HEK293 (cell line): ENCODE data around the gene SSBP1.

Experiments
- CTCF ChIA-PET: fragments of 350-600 bp; formaldehyde crosslinking; extraction: SDS; loops from one replicate; lab custom pipeline; 2021; ENCODE audit warnings: antibody characterized with exemption; lab: Yijun Ruan, JAX
- POLR2A ChIA-PET: fragments of 300-600 bp; formaldehyde crosslinking; extraction: SDS; loops from one replicate; lab custom pipeline; 2020; ENCODE audit warnings: antibody characterized with exemption, inconsistent platforms; lab: Yijun Ruan, JAX
- H3K27ac ChIP-seq: fragments of 200-500 bp; sonication (Bioruptor generic); 2 replicates; pipeline ENCODE4 v1.5.1; 2014; ENCODE audit warnings: low read depth, low read length, control low read depth, inconsistent platforms; ENCODE audit errors: extremely low read depth
- H3K36me3 ChIP-seq, 2 experiments: fragments of 200-500 bp in 1 of 2; sonication (Bioruptor generic) in 1 of 2; 1 replicate in 1 of 2; 2 replicates in 1 of 2; pipeline ENCODE4 v1.5.1; 2014 to 2017; ENCODE audit warnings: inconsistent platforms in 2 of 2, low read length in 2 of 2; ENCODE audit not compliant: control insufficient read depth in 2 of 2, insufficient read depth in 1 of 2
- H3K4me1 ChIP-seq: fragments of 200-500 bp; sonication (Bioruptor generic); 2 replicates; pipeline ENCODE4 v1.5.1; 2014; ENCODE audit warnings: mild to moderate bottlenecking, low read length, inconsistent platforms; ENCODE audit not compliant: control insufficient read depth, insufficient read depth
- H3K4me3 ChIP-seq: 2 replicates; pipeline ENCODE4 v1.5.1; 2011; ENCODE audit warnings: low read depth, mild to moderate bottlenecking, control low read depth, low read length, moderate library complexity
- H3K9me3 ChIP-seq: fragments of 200-500 bp; sonication (Bioruptor generic); 2 replicates; pipeline ENCODE4 v1.5.1; 2014; ENCODE audit warnings: low read depth, low read length, inconsistent platforms; ENCODE audit not compliant: control insufficient read depth, insufficient read depth
- CTCF ChIP-seq: fragments of 450-650 bp; formaldehyde crosslinking; IDR thresholded peaks from 2 replicates; pipeline ENCODE4 v1.5.1; 2016; ENCODE audit warnings: missing biosample characterization, missing genetic modification characterization
- KLF17 ChIP-seq: fragments of 450-650 bp; formaldehyde crosslinking; IDR thresholded peaks from 2 replicates; pipeline ENCODE4 v1.5.1; 2016; ENCODE audit warnings: missing biosample characterization, missing genetic modification characterization
- ZNF114 ChIP-seq: fragments of 450-650 bp; formaldehyde crosslinking; IDR thresholded peaks from 2 replicates; pipeline ENCODE4 v1.5.0; 2017; ENCODE audit warnings: missing biosample characterization, missing genetic modification characterization
- ZNF423 ChIP-seq: fragments of 450-650 bp; formaldehyde crosslinking; IDR thresholded peaks from 2 replicates; pipeline ENCODE4 v1.5.1; 2016; ENCODE audit warnings: missing biosample characterization, missing genetic modification characterization
- ZNF654 ChIP-seq: fragments of 450-650 bp; formaldehyde crosslinking; IDR thresholded peaks from 2 replicates; pipeline ENCODE4 v1.5.1; 2016; ENCODE audit warnings: low read depth, missing biosample characterization, missing genetic modification characterization
- TF ChIP-seq, protein P1 (sequence below): fragments of 450-650 bp; formaldehyde crosslinking; IDR thresholded peaks from 2 replicates; pipeline ENCODE4 v1.5.1; 2016; ENCODE audit warnings: missing biosample characterization, missing genetic modification characterization
- TF ChIP-seq, protein P2 (sequence below): fragments of 450-650 bp; formaldehyde crosslinking; IDR thresholded peaks from 2 replicates; pipeline ENCODE4 v1.5.1; 2016; ENCODE audit warnings: missing biosample characterization, missing genetic modification characterization
- TF ChIP-seq, protein P3 (sequence below): fragments of 450-650 bp; formaldehyde crosslinking; IDR thresholded peaks from 2 replicates; pipeline ENCODE4 v1.5.1; 2016; ENCODE audit warnings: missing biosample characterization, missing genetic modification characterization, borderline replicate concordance

Gene SSBP1

GRCh38 chr7:141776374-141776773 is 38.2 kb downstream of the SSBP1 start, which contains the start of gene TAS2R4 (continued):
- TF ChIP-seq KLF17 (tag by site-specific recombination), result no peak
- TF ChIP-seq, all 188 proteins: peak for 0

DNA sequence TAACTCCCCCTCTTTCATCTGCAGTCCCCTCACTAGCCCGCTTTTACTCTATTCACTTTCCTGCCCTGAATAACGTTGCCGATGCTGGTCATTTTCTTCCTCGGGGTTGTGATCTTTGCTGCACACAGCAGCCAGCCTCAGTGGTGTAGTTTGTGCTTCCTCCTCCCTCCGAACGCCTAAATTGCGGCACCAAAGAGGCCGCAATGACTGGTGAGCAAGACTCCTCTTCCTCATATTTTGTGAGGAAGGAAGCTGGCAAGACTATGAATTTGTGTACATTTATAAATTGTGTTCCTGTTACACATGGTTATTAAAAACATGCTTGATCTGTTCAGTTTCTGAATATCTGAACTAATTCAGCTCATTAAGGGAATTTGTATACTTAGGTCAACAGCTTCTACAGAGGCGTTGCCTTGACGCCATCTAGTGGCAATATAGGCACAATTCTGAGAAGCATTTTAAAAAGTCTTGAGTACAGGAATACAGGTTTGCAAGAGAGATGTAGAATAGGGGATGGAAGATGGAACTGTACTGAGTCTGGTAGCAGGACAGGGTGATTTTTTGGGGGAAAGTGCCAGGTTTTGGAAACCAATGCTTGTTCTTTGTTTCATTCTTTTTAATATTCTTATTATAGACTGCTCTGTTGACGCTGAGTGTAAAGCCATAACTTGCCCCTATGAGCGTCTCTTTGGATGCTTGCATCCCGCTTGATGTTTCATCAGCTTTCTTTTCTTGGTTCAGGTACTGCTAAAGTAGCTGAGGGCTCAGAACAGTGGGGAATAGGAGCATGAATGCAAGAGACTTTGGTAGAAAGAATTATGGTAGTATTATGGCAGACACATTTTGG is 47.8 kb downstream of the SSBP1 start:
- CTCF ChIA-PET, result interaction anchor here (0.5 to 2.6 kb wide), 33 partner anchors 9 to 675 kb away, joined by 3 to 23 read pairs (median 4); partner anchors contain the start of genes DENND11, SSBP1 and TAS2R4
- Histone ChIP-seq H3K27ac (no peak overlapping the region), H3K4me3 (no peak overlapping the region)
- TF ChIP-seq CTCF (tag by site-specific recombination) (peak; percentile 41; the same call in 1 of the 2 replicates), ZNF654 (tag by site-specific recombination) (peak; percentile 77)
- TF ChIP-seq, protein P1, sequence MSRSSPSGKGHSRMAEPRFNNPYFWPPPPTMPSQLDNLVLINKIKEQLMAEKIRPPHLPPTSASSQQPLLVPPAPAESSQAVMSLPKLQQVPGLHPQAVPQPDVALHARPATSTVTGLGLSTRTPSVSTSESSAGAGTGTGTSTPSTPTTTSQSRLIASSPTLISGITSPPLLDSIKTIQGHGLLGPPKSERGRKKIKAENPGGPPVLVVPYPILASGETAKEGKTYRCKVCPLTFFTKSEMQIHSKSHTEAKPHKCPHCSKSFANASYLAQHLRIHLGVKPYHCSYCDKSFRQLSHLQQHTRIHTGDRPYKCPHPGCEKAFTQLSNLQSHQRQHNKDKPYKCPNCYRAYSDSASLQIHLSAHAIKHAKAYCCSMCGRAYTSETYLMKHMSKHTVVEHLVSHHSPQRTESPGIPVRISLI, result no peak
- TF ChIP-seq, all 188 proteins: peak for 2
- Histone ChIP-seq H3K9me3 (no peaks in the 10 kb centered on the region), H3K4me1 (no peaks in the 10 kb centered on the region), H3K36me3 (peaks cover 0 to 22% of the 10 kb centered on the region in 2 experiments; a peak in 1 of 3 replicates)
- POLR2A ChIA-PET, result no interaction called here

- POLR2A ChIA-PET, result no interaction called here
- no peaks in the 10 kb centered on the region for H3K4me1 ChIP-seq
- CTCF ChIA-PET, result interaction anchor here (1.0 kb wide), 1 partner anchor 134 kb away, joined by 3 read pairs; no protein-coding TSS in a partner anchor
- no peak overlapping the region for H3K4me3 ChIP-seq
- TF ChIP-seq, protein P2, sequence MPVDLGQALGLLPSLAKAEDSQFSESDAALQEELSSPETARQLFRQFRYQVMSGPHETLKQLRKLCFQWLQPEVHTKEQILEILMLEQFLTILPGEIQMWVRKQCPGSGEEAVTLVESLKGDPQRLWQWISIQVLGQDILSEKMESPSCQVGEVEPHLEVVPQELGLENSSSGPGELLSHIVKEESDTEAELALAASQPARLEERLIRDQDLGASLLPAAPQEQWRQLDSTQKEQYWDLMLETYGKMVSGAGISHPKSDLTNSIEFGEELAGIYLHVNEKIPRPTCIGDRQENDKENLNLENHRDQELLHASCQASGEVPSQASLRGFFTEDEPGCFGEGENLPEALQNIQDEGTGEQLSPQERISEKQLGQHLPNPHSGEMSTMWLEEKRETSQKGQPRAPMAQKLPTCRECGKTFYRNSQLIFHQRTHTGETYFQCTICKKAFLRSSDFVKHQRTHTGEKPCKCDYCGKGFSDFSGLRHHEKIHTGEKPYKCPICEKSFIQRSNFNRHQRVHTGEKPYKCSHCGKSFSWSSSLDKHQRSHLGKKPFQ (tag by site-specific recombination), result no peak
- TF ChIP-seq, protein P3, sequence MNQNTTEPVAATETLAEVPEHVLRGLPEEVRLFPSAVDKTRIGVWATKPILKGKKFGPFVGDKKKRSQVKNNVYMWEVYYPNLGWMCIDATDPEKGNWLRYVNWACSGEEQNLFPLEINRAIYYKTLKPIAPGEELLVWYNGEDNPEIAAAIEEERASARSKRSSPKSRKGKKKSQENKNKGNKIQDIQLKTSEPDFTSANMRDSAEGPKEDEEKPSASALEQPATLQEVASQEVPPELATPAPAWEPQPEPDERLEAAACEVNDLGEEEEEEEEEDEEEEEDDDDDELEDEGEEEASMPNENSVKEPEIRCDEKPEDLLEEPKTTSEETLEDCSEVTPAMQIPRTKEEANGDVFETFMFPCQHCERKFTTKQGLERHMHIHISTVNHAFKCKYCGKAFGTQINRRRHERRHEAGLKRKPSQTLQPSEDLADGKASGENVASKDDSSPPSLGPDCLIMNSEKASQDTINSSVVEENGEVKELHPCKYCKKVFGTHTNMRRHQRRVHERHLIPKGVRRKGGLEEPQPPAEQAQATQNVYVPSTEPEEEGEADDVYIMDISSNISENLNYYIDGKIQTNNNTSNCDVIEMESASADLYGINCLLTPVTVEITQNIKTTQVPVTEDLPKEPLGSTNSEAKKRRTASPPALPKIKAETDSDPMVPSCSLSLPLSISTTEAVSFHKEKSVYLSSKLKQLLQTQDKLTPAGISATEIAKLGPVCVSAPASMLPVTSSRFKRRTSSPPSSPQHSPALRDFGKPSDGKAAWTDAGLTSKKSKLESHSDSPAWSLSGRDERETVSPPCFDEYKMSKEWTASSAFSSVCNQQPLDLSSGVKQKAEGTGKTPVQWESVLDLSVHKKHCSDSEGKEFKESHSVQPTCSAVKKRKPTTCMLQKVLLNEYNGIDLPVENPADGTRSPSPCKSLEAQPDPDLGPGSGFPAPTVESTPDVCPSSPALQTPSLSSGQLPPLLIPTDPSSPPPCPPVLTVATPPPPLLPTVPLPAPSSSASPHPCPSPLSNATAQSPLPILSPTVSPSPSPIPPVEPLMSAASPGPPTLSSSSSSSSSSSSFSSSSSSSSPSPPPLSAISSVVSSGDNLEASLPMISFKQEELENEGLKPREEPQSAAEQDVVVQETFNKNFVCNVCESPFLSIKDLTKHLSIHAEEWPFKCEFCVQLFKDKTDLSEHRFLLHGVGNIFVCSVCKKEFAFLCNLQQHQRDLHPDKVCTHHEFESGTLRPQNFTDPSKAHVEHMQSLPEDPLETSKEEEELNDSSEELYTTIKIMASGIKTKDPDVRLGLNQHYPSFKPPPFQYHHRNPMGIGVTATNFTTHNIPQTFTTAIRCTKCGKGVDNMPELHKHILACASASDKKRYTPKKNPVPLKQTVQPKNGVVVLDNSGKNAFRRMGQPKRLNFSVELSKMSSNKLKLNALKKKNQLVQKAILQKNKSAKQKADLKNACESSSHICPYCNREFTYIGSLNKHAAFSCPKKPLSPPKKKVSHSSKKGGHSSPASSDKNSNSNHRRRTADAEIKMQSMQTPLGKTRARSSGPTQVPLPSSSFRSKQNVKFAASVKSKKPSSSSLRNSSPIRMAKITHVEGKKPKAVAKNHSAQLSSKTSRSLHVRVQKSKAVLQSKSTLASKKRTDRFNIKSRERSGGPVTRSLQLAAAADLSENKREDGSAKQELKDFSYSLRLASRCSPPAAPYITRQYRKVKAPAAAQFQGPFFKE (tag by site-specific recombination), result no peak
- TF ChIP-seq ZNF423 (tag by site-specific recombination), result no peak
- TF ChIP-seq ZNF114 (tag by site-specific recombination), result no peak
- H3K36me3 ChIP-seq, result peaks cover 0 to 24% of the 10 kb centered on the region in 2 experiments; a peak in 1 of 3 replicates
- H3K9me3 ChIP-seq, result no peaks in the 10 kb centered on the region
- H3K27ac ChIP-seq, result no peak overlapping the region
Measured at GRCh38 chr7:141788296-141788695, 50.1 kb downstream of the SSBP1 start.
